OCI-LY7 (cell line): Measurements from ENCODE around the gene IFITM5. TPM values are rescaled to one million over a fixed set of nuclear protein-coding genes. Genes with fewer than 3 reads are reported as not detected.
"Not testable (repeated sequence)": the region's sequence is repeated elsewhere in the genome, so short reads cannot be mapped to it uniquely, and the experiment has no call there.

Experiments used
- BruUV-seq: library from RNA; stranded (reverse); fragments of 400-500 nt; replicated peaks from 2 replicates; lab custom pipeline; 2021; lab: Mats Ljungman, UMichigan
- CTCF ChIA-PET: fragments of 300-600 bp; sonication (Branson Sonifier 250); formaldehyde crosslinking; loops from one replicate; lab custom pipeline; 2022; ENCODE audit warnings: antibody characterized with exemption; ENCODE audit not compliant: unreplicated experiment; lab: Charles Lee
- POLR2A ChIA-PET: fragments of 300-600 bp; sonication (Branson Sonifier 250); formaldehyde crosslinking; loops from one replicate; lab custom pipeline; 2022; ENCODE audit warnings: antibody characterized with exemption; lab: Charles Lee
- DNase-seq: peaks from one replicate; pipeline ENCODE4 v3.0.0-alpha.2; 2015; ENCODE audit warnings: low spot score
- H2AFZ ChIP-seq: fragments of 200-600 bp; sonication (generic), shearing (Covaris generic); 2 replicates; pipeline ENCODE4 v1.6.1; 2014; ENCODE audit warnings: mild to moderate bottlenecking, antibody characterized with exemption, low read length, moderate library complexity
- H3K27ac ChIP-seq: fragments of 200-600 bp; sonication (generic); 2 replicates; pipeline ENCODE4 v1.5.1; 2014; ENCODE audit warnings: mixed run types, low read depth, mild to moderate bottlenecking, moderate library complexity, low read length, inconsistent platforms; ENCODE audit not compliant: poor library complexity, severe bottlenecking
- H3K36me3 ChIP-seq: fragments of 200-600 bp; sonication (generic); 2 replicates; pipeline ENCODE4 v1.6.1; 2014; ENCODE audit warnings: mild to moderate bottlenecking, antibody characterized with exemption, low read length, moderate library complexity, mixed read lengths; ENCODE audit not compliant: insufficient read depth
- H3K4me1 ChIP-seq: fragments of 200-600 bp; sonication (generic); 2 replicates; pipeline ENCODE4 v1.5.1; 2014; ENCODE audit warnings: mild to moderate bottlenecking, low read length; ENCODE audit not compliant: insufficient read depth, poor library complexity, severe bottlenecking
- H3K4me2 ChIP-seq: fragments of 200-600 bp; sonication (generic); 2 replicates; pipeline ENCODE4 v1.6.1; 2014; ENCODE audit warnings: mild to moderate bottlenecking, low read length
- H3K4me3 ChIP-seq: fragments of 200-600 bp; sonication (generic); 2 replicates; pipeline ENCODE4 v1.5.1; 2014; ENCODE audit warnings: mild to moderate bottlenecking, low read depth, low read length; ENCODE audit not compliant: poor library complexity, severe bottlenecking
- H3K79me2 ChIP-seq: fragments of 200-600 bp; sonication (generic); 2 replicates; pipeline ENCODE4 v1.6.1; 2016; ENCODE audit warnings: low read depth, mild to moderate bottlenecking, low read length, moderate library complexity, mixed read lengths; ENCODE audit not compliant: insufficient read depth
- H3K9me2 ChIP-seq: fragments of 200-600 bp; sonication (generic); 2 replicates; pipeline ENCODE4 v1.6.1; 2016; ENCODE audit warnings: mild to moderate bottlenecking, low read length, mixed read lengths; ENCODE audit not compliant: insufficient read depth
- H3K9me3 ChIP-seq: fragments of 200-600 bp; sonication (generic); 2 replicates; pipeline ENCODE4 v1.6.1; 2014; ENCODE audit warnings: mild to moderate bottlenecking, mixed run types, low read length, mixed read lengths
- H4K20me1 ChIP-seq: fragments of 200-600 bp; sonication (generic); 2 replicates; pipeline ENCODE4 v1.6.1; 2014; ENCODE audit warnings: mild to moderate bottlenecking, antibody characterized with exemption, low read length, moderate library complexity, mixed read lengths; ENCODE audit not compliant: insufficient read depth
- EZH2phosphoT487 ChIP-seq: fragments of 200-600 bp; sonication (generic); IDR thresholded peaks from 2 replicates; pipeline ENCODE4 v1.6.1; 2018; ENCODE audit warnings: low read depth, borderline replicate concordance, mild to moderate bottlenecking, mixed run types, antibody characterized with exemption, low read length, moderate library complexity, mixed read lengths
- intact Hi-C: fragments of 100-400 bp; cut with micrococcal nuclease; formaldehyde crosslinking; loops from one replicate; pipeline ENCODE4 v1.10.0; 2022; ENCODE audit not compliant: unreplicated experiment
- total RNA-seq, 2 experiments: library from RNA; depleted of rRNA in 1 of 2; stranded (reverse); fragments of >200 nt in 1 of 2; shearing (Covaris generic) in 1 of 2; gene quantifications; 2 replicates each; pipeline ENCODE4 v1.2.3, GENCODE V29; 2014 to 2022
- TF ChIP-seq, protein P1 (sequence below): fragments of 200-600 bp; sonication (generic); conservative IDR thresholded peaks from 2 replicates; pipeline ENCODE4 v1.5.1; 2014; ENCODE audit warnings: mild to moderate bottlenecking, antibody characterized with exemption, low read length, moderate library complexity, mixed read lengths

Gene IFITM5
- total RNA-seq, 2 experiments from 2014 or later = not detected

DNA sequence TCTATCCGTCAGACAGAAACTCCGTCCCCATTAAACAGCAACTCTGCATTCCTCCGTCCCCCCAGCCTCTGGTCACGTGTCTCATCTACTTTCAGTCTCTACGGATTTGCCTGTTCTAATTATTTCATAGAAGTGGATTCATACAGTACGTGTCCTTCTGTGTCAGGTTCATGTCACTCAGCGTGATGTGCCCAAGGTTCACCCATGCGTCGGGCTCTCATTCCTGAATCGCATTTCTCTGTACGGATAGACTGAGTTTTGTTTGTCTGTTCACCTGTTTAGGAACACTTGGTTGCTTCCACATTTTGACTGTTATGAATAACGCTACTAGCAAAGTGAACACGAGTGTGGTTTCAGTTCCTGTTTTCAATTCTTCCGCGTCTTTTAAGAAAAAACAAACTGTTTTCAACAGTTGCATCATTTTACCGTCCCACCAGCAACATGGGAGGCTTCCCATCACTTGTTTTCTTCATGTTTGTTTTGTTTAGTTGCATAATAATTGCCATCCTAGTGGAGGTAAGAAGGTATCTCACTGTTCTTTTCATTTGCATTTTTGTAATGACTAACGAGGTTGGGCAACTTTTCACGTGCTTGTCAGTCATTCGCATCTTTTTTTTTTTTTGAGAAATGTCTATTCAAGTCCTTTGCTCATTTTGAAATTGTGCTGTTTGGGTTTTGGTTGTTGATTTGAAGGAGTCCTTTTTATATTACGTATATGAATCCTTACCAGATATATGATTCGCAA, 30.0 kb downstream of the IFITM5 start:
- TF ChIP-seq EZH2phosphoT487 = no peak
- TF ChIP-seq, protein P1, sequence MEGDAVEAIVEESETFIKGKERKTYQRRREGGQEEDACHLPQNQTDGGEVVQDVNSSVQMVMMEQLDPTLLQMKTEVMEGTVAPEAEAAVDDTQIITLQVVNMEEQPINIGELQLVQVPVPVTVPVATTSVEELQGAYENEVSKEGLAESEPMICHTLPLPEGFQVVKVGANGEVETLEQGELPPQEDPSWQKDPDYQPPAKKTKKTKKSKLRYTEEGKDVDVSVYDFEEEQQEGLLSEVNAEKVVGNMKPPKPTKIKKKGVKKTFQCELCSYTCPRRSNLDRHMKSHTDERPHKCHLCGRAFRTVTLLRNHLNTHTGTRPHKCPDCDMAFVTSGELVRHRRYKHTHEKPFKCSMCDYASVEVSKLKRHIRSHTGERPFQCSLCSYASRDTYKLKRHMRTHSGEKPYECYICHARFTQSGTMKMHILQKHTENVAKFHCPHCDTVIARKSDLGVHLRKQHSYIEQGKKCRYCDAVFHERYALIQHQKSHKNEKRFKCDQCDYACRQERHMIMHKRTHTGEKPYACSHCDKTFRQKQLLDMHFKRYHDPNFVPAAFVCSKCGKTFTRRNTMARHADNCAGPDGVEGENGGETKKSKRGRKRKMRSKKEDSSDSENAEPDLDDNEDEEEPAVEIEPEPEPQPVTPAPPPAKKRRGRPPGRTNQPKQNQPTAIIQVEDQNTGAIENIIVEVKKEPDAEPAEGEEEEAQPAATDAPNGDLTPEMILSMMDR = no peak
- H2AFZ ChIP-seq = peak overlapping the region; percentile 22; the same call in 1 of the 2 replicates
- H3K9me3 ChIP-seq = peaks cover 7% of the 10 kb centered on the region; the same call in 1 of the 2 replicates
- DNase-seq = peak; percentile 99
- H3K9me2 ChIP-seq = no peaks in the 10 kb centered on the region
- H3K4me3 ChIP-seq = peak overlapping the region; percentile 62
- intact Hi-C loops = loop anchor here (1.0 to 2.0 kb wide), 3 partner anchors 43 to 85 kb away; partner anchors contain the start of genes BET1L and RIC8A
- POLR2A ChIA-PET = interaction anchor here (1.9 kb wide), 1 partner anchor 12 kb away, joined by 7 read pairs; no protein-coding TSS in a partner anchor
- CTCF ChIA-PET = interaction anchor here (0.6 to 1.5 kb wide), 3 partner anchors 19 to 138 kb away, joined by 3 to 4 read pairs (median 4); no protein-coding TSS in a partner anchor
- TSS peak; percentile 95 for BruUV-seq
- no peaks in the 10 kb centered on the region for H3K79me2 ChIP-seq
- H3K27ac ChIP-seq = peak overlapping the region; percentile 92
- H3K4me2 ChIP-seq = peak overlapping the region; percentile 75
- H3K4me1 ChIP-seq = peaks cover 31% of the 10 kb centered on the region
- no peaks in the 10 kb centered on the region for H4K20me1 ChIP-seq
- H3K36me3 ChIP-seq = no peaks in the 10 kb centered on the region

DNA sequence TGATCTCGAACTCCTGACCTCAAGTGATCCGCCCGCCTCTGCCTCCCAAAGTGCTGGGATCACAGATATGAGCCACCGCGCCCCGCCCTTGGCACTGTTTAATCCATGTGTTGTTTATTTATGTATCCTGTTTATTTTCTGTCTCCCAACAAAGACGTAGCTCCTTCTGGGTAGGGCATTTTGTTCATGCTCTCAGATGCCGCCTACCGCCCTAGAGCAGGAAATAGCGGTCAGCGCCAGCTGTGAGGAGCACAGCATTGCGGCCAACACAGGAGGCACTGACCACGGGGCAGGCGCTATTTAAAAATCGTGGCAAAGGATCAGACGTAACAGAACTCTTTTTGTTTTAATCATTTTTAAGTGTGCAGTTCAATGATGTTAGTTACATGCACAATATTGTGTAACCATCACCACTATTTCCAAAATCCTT, 30.6 kb downstream of the IFITM5 start:
- H3K9me3 ChIP-seq, H3K79me2 ChIP-seq, H3K9me2 ChIP-seq, H4K20me1 ChIP-seq, H3K36me3 ChIP-seq, BruUV-seq: not testable (repeated sequence)
- TF ChIP-seq, protein P1 = 0 out of 2 replicates have a peak, but pooled peaks have one; percentile 16
- H3K27ac ChIP-seq = peak overlapping the region; percentile 92
- POLR2A ChIA-PET = interaction anchor here (0.7 to 1.9 kb wide), 4 partner anchors 11 to 80 kb away, joined by 3 to 9 read pairs (median 6); no protein-coding TSS in a partner anchor
- peak overlapping the region; percentile 75 for H3K4me2 ChIP-seq
- intact Hi-C loops = loop anchor here (1.0 to 2.0 kb wide), 3 partner anchors 44 to 86 kb away; partner anchors contain the start of genes BET1L and RIC8A
- H3K4me1 ChIP-seq = peaks cover 31% of the 10 kb centered on the region
- H2AFZ ChIP-seq = peak overlapping the region; percentile 22; the same call in 1 of the 2 replicates
- DNase-seq = peak; percentile 86
- CTCF ChIA-PET = interaction anchor here (0.6 to 1.5 kb wide), 3 partner anchors 18 to 138 kb away, joined by 3 to 4 read pairs (median 4); no protein-coding TSS in a partner anchor
- peak overlapping the region; percentile 62 for H3K4me3 ChIP-seq
